GM12801 (cell line): Measurements from ENCODE around the gene GJB3.

Source experiments
- TF ChIP-seq, protein P1 (sequence below): IDR thresholded peaks from one replicate; pipeline ENCODE4 v1.5.1; 2011; ENCODE audit warnings: control low read depth; ENCODE audit not compliant: insufficient read length; ENCODE audit errors: extremely low read depth

The GJB3 gene

DNA sequence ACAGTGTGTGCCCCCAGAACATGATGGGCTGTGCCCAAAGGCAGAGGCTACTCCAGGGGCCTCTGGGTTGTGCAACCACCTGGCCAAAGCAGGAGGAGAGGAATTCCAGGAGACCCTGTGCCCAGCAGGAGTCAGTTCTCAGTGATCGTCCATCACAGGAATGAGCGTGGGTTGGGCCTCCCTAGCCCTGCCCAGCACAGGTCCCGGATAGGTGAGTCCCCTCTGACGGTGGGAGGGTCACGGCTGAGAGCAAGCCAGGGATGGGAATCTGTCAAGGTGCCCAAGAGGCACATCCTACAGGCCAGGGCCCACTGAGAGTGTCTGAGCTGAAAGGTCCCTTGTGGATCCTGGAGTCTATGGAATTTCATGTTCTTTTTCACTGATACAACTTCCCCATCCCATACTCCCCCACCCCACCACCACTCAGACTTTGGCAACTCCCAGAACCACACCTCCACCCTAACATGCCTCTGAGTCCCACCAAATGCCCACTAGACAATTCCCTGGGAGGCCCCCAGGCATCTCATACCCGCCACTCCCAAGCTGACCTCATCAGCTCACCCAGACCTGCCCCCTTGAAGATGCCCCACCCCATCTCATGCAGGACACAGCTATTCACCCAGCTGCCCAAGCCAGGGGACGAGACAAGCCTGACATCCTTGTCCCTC, 18.4 kb upstream of the GJB3 start:
- TF ChIP-seq, protein P1, sequence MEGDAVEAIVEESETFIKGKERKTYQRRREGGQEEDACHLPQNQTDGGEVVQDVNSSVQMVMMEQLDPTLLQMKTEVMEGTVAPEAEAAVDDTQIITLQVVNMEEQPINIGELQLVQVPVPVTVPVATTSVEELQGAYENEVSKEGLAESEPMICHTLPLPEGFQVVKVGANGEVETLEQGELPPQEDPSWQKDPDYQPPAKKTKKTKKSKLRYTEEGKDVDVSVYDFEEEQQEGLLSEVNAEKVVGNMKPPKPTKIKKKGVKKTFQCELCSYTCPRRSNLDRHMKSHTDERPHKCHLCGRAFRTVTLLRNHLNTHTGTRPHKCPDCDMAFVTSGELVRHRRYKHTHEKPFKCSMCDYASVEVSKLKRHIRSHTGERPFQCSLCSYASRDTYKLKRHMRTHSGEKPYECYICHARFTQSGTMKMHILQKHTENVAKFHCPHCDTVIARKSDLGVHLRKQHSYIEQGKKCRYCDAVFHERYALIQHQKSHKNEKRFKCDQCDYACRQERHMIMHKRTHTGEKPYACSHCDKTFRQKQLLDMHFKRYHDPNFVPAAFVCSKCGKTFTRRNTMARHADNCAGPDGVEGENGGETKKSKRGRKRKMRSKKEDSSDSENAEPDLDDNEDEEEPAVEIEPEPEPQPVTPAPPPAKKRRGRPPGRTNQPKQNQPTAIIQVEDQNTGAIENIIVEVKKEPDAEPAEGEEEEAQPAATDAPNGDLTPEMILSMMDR = no peak

DNA sequence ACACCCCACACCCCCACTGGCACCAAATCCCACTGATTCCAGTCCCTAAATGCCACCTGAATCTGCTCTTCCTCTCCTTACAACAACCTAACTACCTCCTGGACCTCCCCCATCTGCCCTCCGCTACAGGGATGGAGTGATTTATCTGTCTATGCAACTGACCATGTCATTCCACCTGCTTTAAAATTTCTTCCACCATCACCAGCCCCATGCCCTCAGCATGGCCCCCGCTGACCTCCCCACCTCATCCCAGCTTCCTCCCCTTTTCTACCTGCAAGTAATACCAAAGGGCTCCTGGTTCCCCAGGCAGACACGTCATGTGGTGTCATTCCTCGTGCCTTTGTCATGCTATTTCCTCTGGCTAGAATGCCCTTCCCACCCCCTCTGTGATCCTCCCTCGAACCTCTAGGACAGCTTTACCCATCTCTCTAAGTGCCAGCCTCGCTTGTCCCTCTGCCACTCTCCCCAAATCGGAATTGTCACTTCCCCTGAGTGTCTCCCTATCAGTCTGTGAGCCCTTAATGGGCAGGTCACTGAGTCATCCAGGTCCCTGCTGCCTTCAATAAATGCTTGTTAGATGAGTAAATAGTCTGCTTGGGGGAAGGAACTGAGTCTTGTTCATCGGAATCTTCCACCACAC, 17.8 kb upstream of the GJB3 start:
- TF ChIP-seq, protein P1 = no peak

DNA sequence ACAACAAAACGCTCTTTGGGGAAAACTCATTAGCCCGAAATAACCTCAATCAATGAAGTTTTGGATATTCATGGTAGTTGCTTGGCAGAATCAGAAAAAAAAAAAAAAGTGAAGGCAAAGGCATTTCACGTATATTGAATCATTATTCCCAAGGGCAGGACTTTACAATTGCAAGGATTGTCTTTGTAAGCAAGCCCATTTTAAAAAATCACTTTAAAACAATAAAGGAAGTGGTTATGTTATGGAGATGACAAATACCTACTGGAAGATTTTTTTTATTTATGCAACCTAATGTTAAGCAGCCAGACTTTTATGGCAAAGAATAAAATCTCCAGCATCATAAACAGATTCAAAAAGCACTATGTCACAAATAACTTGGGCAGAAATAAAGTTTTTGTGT, 12.2 kb upstream of the GJB3 start:
- TF ChIP-seq, protein P1 = no peak

DNA sequence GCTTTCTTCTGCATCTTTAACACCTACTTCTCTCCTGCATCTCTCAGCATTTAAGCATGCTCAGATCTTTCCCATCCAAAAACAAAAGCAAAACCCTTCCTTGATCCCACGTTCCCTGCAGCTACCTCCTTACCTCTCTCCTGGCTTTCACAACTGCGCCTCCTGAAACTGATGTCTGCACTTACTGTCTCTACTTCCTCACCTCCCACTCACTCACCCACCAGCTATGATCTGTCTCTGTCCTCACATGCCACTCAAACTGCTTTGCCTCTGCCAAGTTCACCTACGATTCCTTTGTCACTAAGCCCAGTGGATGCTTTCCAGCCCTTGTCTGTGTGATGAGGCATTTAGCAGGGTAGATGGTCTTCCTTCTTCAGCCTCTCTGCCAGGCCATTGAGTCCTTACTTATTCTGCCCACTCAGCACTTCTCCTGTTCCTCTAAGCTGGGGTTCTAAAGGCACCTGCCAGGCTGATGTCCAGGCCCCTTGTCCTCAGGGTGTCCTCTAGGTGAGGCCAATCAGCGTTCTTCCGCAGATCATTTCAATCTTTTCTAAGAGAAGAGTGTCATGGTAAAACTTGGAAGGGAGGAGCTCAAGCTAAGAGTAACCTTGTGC, 10.0 kb upstream of the GJB3 start:
- TF ChIP-seq, protein P1 = no peak

DNA sequence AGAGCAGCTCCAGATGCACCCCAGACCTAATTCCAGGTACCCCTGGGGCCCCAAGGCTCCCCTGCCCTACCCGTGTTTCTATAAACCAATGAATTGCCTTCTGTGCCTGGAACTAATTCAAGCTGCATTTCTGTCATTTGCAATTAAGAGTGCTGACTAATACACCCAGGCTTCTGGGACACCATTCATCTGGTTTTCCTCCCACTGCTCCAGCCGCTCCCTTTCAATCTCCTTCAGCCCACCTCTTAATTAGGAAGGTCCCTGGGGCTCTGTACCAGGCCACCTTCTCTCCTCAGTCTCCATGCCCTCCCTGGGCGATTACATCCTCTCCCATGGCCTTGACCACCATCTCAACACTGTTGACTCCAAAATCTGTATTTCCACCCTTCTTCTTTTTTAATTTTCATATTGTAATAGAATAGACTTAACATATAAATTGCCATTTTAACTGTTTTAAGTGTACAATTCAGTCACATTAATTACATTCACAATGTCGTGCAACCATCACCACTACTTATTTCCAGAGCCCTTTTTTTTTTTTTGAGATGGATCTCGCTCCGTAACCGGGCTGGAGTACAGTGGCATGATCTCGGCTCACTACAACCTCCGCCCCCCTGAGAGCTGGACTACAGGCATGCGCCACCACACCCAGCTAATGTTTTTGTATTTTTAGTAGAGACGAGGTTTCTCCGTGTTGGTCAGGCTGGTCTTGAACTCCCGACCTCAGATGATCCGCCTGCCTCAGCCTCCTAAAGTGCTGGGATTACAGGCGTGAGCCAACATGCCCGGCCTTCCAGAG, 9.2 kb upstream of the GJB3 start:
- TF ChIP-seq, protein P1 = no peak

DNA sequence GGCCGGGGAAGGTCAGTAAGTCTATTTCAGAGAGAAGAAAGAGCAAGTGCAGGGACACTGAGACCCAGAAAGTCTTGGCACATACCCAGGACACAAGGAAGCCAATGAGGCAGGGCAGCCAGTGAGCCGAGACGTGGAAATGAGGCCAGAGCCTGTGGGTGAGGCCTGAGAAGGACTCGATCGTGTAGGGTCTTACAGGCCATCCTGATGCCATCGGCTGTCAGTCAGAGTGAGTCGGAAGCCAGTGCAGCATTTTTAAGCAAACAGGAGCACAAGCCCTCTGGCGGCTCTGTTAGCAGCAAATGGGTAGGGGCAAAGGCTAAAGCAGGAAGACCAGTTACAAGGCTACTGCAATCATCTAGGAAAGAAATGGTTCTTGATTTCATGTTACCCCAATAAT, 6.1 kb upstream of the GJB3 start:
- TF ChIP-seq, protein P1 = no peak

DNA sequence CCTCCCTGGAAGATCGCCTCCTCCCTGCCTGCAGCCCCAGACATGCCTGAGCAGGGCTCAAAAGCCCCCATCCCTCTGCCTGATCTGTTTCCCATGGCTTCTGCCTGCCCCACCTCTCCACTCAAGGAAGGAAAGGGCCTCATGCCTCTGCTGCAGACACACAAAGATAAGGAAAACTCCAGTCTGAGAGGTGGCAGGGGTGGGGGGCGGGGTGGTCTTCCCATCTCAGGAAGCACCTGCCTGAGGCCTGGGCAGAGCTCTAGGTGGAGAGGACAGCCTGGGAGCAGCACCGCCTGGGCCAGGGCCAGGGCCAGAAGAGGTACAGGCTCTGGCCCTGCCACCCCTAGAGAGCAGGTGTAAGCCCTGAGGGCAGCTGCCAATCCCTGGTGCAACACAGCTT, 4.1 kb upstream of the GJB3 start:
- TF ChIP-seq, protein P1 = no peak
